ENCODE measurements around the gene LIPC. TPM values are rescaled to one million over a fixed set of nuclear protein-coding genes. Genes with fewer than 3 reads are reported as not detected.

Gene LIPC
- total and polyA plus RNA-seq, 2 experiments from 2014 or later: not detected

DNA sequence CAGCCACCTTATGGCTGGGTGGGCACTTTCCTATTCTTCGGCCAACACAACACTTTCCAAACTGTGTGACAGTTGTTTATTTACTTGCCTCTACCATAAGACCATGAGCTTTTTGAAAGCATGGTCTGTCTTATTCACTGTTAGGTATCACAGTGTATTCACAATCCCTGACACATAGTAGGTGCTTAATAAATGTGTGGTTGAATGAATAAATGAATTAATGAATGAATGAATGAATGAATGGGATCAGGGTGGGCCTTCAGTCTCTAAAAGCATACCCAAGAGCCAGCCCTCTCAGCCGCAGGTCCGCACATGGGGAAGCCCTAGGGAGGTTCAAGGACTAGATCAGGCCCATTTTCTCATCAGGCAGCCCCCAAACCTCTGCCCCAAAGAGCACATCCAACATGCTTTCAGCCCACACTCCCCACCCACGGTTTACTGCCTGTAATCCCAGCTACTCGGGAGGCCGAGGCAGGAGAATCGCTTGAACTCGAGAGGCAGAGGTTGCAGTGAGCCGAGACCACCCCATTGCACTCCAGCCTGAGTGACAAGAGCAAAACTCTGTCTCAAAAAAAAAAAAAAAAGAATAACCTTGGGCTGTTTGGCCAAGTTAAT is 95.9 kb downstream of the LIPC start:
- no peak overlapping the region for H3K27ac Mint-ChIP-seq
- H3K4me1 Mint-ChIP-seq: no peaks in the 10 kb centered on the region
- no peak overlapping the region for H2AFZ ChIP-seq
- H3K4me1 ChIP-seq (ENCODE audit: insufficient read depth): no peaks in the 10 kb centered on the region
- H3K27ac ChIP-seq (ENCODE audit: low read depth): no peak overlapping the region
- H4K20me1 ChIP-seq (replicated peaks; ENCODE audit: insufficient read depth): no peaks in the 10 kb centered on the region
- H3K4me3 Mint-ChIP-seq: no peak overlapping the region
- H3K4me3 ChIP-seq: no peak overlapping the region
- peaks cover 6% of the 10 kb centered on the region; the same call in 1 of the 2 replicates for H3K9me2 ChIP-seq (ENCODE audit: insufficient read depth)
- no peaks in the 10 kb centered on the region for H3K36me3 Mint-ChIP-seq (ENCODE audit: low read depth)
- peaks cover 2% of the 10 kb centered on the region for H3K27me3 Mint-ChIP-seq (ENCODE audit: insufficient read depth, low read depth, poor library complexity)
- ATAC-seq (no peak), DNase-seq (ENCODE audit: low spot score) (no peak)
- no peak overlapping the region for H3K4me2 ChIP-seq
- no peaks in the 10 kb centered on the region for H3K9me3 Mint-ChIP-seq
- H3F3A ChIP-seq (replicated peaks; ENCODE audit: low read depth): no peaks in the 10 kb centered on the region
- no peaks in the 10 kb centered on the region for H3K36me3 ChIP-seq (ENCODE audit: insufficient read depth)
- no peaks in the 10 kb centered on the region for H3K27me3 ChIP-seq (ENCODE audit: insufficient read depth)
- no peaks in the 10 kb centered on the region for H3K79me2 ChIP-seq (replicated peaks; ENCODE audit: insufficient read depth)
- TF ChIP-seq, protein P1, sequence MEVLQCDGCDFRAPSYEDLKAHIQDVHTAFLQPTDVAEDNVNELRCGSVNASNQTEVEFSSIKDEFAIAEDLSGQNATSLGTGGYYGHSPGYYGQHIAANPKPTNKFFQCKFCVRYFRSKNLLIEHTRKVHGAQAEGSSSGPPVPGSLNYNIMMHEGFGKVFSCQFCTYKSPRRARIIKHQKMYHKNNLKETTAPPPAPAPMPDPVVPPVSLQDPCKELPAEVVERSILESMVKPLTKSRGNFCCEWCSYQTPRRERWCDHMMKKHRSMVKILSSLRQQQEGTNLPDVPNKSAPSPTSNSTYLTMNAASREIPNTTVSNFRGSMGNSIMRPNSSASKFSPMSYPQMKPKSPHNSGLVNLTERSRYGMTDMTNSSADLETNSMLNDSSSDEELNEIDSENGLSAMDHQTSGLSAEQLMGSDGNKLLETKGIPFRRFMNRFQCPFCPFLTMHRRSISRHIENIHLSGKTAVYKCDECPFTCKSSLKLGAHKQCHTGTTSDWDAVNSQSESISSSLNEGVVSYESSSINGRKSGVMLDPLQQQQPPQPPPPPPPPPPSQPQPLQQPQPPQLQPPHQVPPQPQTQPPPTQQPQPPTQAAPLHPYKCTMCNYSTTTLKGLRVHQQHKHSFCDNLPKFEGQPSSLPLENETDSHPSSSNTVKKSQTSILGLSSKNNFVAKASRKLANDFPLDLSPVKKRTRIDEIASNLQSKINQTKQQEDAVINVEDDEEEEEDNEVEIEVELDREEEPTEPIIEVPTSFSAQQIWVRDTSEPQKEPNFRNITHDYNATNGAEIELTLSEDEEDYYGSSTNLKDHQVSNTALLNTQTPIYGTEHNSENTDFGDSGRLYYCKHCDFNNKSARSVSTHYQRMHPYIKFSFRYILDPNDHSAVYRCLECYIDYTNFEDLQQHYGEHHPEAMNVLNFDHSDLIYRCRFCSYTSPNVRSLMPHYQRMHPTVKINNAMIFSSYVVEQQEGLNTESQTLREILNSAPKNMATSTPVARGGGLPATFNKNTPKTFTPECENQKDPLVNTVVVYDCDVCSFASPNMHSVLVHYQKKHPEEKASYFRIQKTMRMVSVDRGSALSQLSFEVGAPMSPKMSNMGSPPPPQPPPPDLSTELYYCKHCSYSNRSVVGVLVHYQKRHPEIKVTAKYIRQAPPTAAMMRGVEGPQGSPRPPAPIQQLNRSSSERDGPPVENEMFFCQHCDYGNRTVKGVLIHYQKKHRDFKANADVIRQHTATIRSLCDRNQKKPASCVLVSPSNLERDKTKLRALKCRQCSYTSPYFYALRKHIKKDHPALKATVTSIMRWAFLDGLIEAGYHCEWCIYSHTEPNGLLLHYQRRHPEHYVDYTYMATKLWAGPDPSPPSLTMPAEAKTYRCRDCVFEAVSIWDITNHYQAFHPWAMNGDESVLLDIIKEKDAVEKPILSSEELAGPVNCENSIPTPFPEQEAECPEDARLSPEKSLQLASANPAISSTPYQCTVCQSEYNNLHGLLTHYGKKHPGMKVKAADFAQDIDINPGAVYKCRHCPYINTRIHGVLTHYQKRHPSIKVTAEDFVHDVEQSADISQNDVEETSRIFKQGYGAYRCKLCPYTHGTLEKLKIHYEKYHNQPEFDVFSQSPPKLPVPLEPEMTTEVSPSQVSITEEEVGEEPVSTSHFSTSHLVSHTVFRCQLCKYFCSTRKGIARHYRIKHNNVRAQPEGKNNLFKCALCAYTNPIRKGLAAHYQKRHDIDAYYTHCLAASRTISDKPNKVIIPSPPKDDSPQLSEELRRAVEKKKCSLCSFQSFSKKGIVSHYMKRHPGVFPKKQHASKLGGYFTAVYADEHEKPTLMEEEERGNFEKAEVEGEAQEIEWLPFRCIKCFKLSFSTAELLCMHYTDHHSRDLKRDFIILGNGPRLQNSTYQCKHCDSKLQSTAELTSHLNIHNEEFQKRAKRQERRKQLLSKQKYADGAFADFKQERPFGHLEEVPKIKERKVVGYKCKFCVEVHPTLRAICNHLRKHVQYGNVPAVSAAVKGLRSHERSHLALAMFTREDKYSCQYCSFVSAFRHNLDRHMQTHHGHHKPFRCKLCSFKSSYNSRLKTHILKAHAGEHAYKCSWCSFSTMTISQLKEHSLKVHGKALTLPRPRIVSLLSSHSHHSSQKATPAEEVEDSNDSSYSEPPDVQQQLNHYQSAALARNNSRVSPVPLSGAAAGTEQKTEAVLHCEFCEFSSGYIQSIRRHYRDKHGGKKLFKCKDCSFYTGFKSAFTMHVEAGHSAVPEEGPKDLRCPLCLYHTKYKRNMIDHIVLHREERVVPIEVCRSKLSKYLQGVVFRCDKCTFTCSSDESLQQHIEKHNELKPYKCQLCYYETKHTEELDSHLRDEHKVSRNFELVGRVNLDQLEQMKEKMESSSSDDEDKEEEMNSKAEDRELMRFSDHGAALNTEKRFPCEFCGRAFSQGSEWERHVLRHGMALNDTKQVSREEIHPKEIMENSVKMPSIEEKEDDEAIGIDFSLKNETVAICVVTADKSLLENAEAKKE (CRISPR knock-in tag; IDR thresholded peaks at IDR 0.05): no peak
- no peak for TF ChIP-seq CREB1 (CRISPR knock-in tag; IDR thresholded peaks at IDR 0.05; ENCODE audit: low read depth)
- no peak for TF ChIP-seq NANOG (IDR thresholded peaks at IDR 0.05; ENCODE audit: borderline replicate concordance)
- TF ChIP-seq ZNF114 (CRISPR knock-in tag; IDR thresholded peaks at IDR 0.05): no peak
- no peak for TF ChIP-seq POLR2AphosphoS5 (IDR thresholded peaks at IDR 0.05; ENCODE audit: low read depth)
- TF ChIP-seq, protein P2, sequence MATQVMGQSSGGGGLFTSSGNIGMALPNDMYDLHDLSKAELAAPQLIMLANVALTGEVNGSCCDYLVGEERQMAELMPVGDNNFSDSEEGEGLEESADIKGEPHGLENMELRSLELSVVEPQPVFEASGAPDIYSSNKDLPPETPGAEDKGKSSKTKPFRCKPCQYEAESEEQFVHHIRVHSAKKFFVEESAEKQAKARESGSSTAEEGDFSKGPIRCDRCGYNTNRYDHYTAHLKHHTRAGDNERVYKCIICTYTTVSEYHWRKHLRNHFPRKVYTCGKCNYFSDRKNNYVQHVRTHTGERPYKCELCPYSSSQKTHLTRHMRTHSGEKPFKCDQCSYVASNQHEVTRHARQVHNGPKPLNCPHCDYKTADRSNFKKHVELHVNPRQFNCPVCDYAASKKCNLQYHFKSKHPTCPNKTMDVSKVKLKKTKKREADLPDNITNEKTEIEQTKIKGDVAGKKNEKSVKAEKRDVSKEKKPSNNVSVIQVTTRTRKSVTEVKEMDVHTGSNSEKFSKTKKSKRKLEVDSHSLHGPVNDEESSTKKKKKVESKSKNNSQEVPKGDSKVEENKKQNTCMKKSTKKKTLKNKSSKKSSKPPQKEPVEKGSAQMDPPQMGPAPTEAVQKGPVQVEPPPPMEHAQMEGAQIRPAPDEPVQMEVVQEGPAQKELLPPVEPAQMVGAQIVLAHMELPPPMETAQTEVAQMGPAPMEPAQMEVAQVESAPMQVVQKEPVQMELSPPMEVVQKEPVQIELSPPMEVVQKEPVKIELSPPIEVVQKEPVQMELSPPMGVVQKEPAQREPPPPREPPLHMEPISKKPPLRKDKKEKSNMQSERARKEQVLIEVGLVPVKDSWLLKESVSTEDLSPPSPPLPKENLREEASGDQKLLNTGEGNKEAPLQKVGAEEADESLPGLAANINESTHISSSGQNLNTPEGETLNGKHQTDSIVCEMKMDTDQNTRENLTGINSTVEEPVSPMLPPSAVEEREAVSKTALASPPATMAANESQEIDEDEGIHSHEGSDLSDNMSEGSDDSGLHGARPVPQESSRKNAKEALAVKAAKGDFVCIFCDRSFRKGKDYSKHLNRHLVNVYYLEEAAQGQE (IDR thresholded peaks at IDR 0.05; ENCODE audit: unreplicated experiment): no peak
